ENCODE measurements around the gene LKAAEAR1.

DNA sequence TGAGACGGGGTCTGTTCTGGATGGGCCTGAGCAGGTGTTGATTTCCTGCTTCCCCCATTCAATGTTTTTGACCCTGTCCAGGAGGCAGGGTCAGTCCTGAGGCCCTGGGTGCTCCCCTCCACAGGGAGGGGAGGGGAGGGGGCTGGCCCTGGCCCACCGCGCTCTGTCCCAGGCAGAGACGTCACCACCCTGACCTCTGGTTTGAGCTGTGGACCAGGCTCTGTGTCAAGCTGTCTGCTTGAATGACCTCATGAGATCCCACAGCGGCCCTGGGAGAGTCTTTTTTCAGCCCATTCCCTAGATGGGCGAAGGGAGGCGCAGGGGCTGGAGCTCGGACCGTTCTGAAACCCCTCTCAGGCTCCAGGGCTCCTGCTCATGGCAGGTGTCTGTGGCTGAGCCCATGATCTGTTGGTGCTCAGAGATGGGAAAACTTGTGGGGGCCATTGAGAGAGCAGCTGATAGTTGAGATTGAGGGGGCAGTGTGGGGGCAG, 8.9 kb upstream of the LKAAEAR1 start:
- no peak for TF ChIP-seq EZH2 (IDR thresholded peaks at IDR 0.05; ENCODE audit: borderline replicate concordance, low read depth, low read length, severe bottlenecking)
- TF ChIP-seq, protein P1, sequence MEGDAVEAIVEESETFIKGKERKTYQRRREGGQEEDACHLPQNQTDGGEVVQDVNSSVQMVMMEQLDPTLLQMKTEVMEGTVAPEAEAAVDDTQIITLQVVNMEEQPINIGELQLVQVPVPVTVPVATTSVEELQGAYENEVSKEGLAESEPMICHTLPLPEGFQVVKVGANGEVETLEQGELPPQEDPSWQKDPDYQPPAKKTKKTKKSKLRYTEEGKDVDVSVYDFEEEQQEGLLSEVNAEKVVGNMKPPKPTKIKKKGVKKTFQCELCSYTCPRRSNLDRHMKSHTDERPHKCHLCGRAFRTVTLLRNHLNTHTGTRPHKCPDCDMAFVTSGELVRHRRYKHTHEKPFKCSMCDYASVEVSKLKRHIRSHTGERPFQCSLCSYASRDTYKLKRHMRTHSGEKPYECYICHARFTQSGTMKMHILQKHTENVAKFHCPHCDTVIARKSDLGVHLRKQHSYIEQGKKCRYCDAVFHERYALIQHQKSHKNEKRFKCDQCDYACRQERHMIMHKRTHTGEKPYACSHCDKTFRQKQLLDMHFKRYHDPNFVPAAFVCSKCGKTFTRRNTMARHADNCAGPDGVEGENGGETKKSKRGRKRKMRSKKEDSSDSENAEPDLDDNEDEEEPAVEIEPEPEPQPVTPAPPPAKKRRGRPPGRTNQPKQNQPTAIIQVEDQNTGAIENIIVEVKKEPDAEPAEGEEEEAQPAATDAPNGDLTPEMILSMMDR (IDR thresholded peaks at IDR 0.05; ENCODE audit: borderline replicate concordance, extremely low read depth, low read length, poor library complexity, severe bottlenecking) = no peak
